GM18861 (cell line): ENCODE data around the gene ZNF683.
"Not testable (repeated sequence)": the region's sequence is repeated elsewhere in the genome, so short reads cannot be mapped to it uniquely, and the experiment has no call there.

Experiments used
- ATAC-seq: cut with Tn5 transposase; IDR thresholded peaks from one replicate; pipeline ENCODE4 v1.9.1; 2021; ENCODE audit not compliant: unreplicated experiment

The ZNF683 gene

GRCh38 chr1:26338670-26339069, 33.9 kb downstream of the ZNF683 start:
- no peak for ATAC-seq

GRCh38 chr1:26337625-26338024, 34.9 kb downstream of the ZNF683 start:
- ATAC-seq, result no peak

- ATAC-seq, result no peak
Observed at GRCh38 chr1:26337206-26337535, 35.4 kb downstream of the ZNF683 start.

GRCh38 chr1:26336477-26337205, 35.9 kb downstream of the ZNF683 start:
- no peak for ATAC-seq

GRCh38 chr1:26335774-26336476, 36.6 kb downstream of the ZNF683 start:
- ATAC-seq, result no peak

GRCh38 chr1:26333312-26333711, 39.2 kb downstream of the ZNF683 start:
- not testable (repeated sequence) for ATAC-seq

GRCh38 chr1:26330276-26330675, 42.3 kb downstream of the ZNF683 start:
- no peak for ATAC-seq

- ATAC-seq, result not testable (repeated sequence)
Observed at GRCh38 chr1:26329380-26329779, 43.2 kb downstream of the ZNF683 start.

GRCh38 chr1:26328597-26328996, 44.0 kb downstream of the ZNF683 start:
- no peak for ATAC-seq

GRCh38 chr1:26327956-26328362, 44.6 kb downstream of the ZNF683 start:
- ATAC-seq, result no peak

- ATAC-seq, result no peak
Observed at GRCh38 chr1:26324550-26324949, 48.0 kb downstream of the ZNF683 start.

GRCh38 chr1:26323382-26323781, 49.2 kb downstream of the ZNF683 start:
- no peak for ATAC-seq

- no peak for ATAC-seq
Observed at GRCh38 chr1:26322042-26322331, 50.6 kb downstream of the ZNF683 start.

GRCh38 chr1:26321315-26322041, 51.1 kb downstream of the ZNF683 start:
- no peak for ATAC-seq

- ATAC-seq, result no peak
Observed at GRCh38 chr1:26320896-26321295, 51.7 kb downstream of the ZNF683 start.

GRCh38 chr1:26318338-26319064, 54.0 kb downstream of the ZNF683 start:
- ATAC-seq, result no peak

GRCh38 chr1:26317612-26318337, 54.8 kb downstream of the ZNF683 start, which contains the start of gene CD52:
TSS of gene CD52 (plus strand) at chr1:26317958. CDS start at chr1:26318018, 60 bp downstream.
- no peak for ATAC-seq

- no peak for ATAC-seq
Observed at GRCh38 chr1:26317146-26317545, 55.4 kb downstream of the ZNF683 start.

- no peak for ATAC-seq
Observed at GRCh38 chr1:26315874-26316850, 56.4 kb downstream of the ZNF683 start.

- ATAC-seq, result no peak
Observed at GRCh38 chr1:26314501-26314900, 58.0 kb downstream of the ZNF683 start.
